ENCODE results near the gene BCAS2. TPM values are rescaled to one million over a fixed set of nuclear protein-coding genes. Genes with fewer than 3 reads are reported as not detected.

The BCAS2 gene
- total and polyA plus RNA-seq, 4 donors: 54.4 to 77.3 (median 60.2) TPM

DNA sequence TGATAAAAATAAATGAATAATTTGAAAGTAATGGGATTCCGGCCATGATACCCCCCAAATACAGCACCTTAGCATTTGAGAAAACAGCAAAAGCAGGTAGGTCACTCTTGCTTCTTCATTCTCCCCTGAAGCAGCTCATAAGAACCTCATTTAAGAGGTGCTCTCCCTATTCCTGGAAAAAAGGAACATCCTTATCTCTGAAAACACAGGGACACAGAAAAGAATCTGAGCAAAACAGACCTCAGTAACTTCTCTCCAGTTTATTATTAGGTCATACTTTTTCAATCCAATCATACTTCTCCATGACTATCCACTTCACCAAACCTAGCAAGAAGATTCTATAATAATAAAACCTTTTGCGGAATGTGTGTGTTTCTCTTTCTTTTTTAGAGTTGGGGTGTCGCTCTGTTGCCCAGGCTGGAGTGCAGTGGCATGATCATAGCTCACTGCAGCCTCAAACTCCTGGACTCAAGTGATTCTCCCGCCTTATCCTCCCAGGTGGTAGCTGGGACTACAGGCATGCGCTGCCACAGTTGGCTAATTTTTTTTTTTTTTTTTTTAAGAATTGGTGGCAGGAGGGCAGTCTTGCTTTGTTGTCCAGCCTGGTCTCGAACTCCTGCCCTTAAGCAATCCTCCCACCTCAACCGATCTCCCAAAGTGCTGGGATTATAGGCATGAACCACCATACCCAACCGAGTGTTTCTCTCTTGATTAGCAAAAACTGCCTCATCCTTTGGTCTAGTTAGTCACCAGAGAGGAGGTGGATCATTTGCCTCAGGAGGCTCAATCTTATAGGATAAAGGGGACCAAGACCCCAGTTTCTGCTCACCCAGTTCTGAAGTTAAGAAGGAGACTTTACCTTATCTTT, 59.8 kb downstream of the BCAS2 start:
- no peaks in the 10 kb centered on the region for H3K9me3 ChIP-seq (ENCODE audit: control insufficient read depth, insufficient read depth, low read length)
- no peak for DNase-seq (ENCODE audit: low read depth in 4 of 6, low spot score in 6 of 6)
- WGBS (ENCODE audit: insufficient coverage): 83% methylated on average over 2 of the region's 8 CpGs
- H3K36me3 ChIP-seq (ENCODE audit: control insufficient read depth, insufficient read depth, low read length): no peaks in the 10 kb centered on the region
- no peaks in the 10 kb centered on the region for H3K4me1 ChIP-seq (ENCODE audit: control insufficient read depth, insufficient read depth, low read length)
- no peaks in the 10 kb centered on the region for H3K27me3 ChIP-seq (ENCODE audit: control insufficient read depth, insufficient read depth, low read length)
- H3K27ac ChIP-seq (ENCODE audit: low read depth, low read length): no peak overlapping the region
- no peak overlapping the region for H3K4me3 ChIP-seq (ENCODE audit: low read depth, low read length)

Other genes with a start within 250 kb of the BCAS2 start
- gene TRIM33, start 70.4 kb downstream of the BCAS2 start, total RNA-seq: 10 to 100 TPM; 60.1 to 74.5 TPM
- 10 to 100 TPM; 32.8 to 39.1 TPM for gene TRIM33, start 70.4 kb downstream of the BCAS2 start, polyA plus RNA-seq (ENCODE audit: insufficient read length in 2 of 2)
- gene DENND2C, start 88.4 kb upstream of the BCAS2 start, total RNA-seq: 1 to 10 TPM; 4.0 to 9.3 TPM
- 1 to 10 TPM; 1.7 to 2.7 TPM for gene DENND2C, start 88.4 kb upstream of the BCAS2 start, polyA plus RNA-seq (ENCODE audit: insufficient read length in 2 of 2)
- gene AMPD1, start 113.9 kb upstream of the BCAS2 start, total RNA-seq: under 1 TPM in 1 of 2 donors, not detected in 1; 0.89 TPM
- gene AMPD1, start 113.9 kb upstream of the BCAS2 start, polyA plus RNA-seq (ENCODE audit: insufficient read length in 2 of 2): under 1 TPM in 1 of 2 donors, not detected in 1; 0.27 TPM
- gene NRAS, start 135.2 kb upstream of the BCAS2 start, total RNA-seq: 10 to 100 TPM; 47.5 to 53.0 TPM
- 10 to 100 TPM; 35.8 to 54.1 TPM for gene NRAS, start 135.2 kb upstream of the BCAS2 start, polyA plus RNA-seq (ENCODE audit: insufficient read length in 2 of 2)
- 100 to 1,000 TPM; 320 to 727 TPM for gene CSDE1, start 176.4 kb upstream of the BCAS2 start, total RNA-seq
- 100 to 1,000 TPM; 260 to 316 TPM for gene CSDE1, start 176.4 kb upstream of the BCAS2 start, polyA plus RNA-seq (ENCODE audit: insufficient read length in 2 of 2)
- 100 to 1,000 TPM in 1 of 2 donors, 10 to 100 TPM in 1; 80.4 to 126 TPM for gene SIKE1, start 199.1 kb upstream of the BCAS2 start, total RNA-seq
- gene SIKE1, start 199.1 kb upstream of the BCAS2 start, polyA plus RNA-seq (ENCODE audit: insufficient read length in 2 of 2): 10 to 100 TPM; 36.5 to 53.6 TPM